Measurements from ENCODE around the gene ARL15.

The ARL15 gene

GRCh38 chr5:54146390-54146789, 164.0 kb downstream of the ARL15 start:
- no peak for DNase-seq

GRCh38 chr5:54140247-54140840, 170.0 kb downstream of the ARL15 start:
- no peak for DNase-seq

- DNase-seq: no peak
Observed at GRCh38 chr5:54136516-54137440, 173.6 kb downstream of the ARL15 start.

- DNase-seq: no peak
Observed at GRCh38 chr5:54135042-54135441, 175.3 kb downstream of the ARL15 start.

GRCh38 chr5:54133917-54134316, 176.5 kb downstream of the ARL15 start:
- no peak for DNase-seq

- no peak for DNase-seq
Observed at GRCh38 chr5:54120473-54120872, 189.9 kb downstream of the ARL15 start.

GRCh38 chr5:54117957-54118356, 192.4 kb downstream of the ARL15 start:
- no peak for DNase-seq

- no peak for DNase-seq
Observed at GRCh38 chr5:54115735-54116403, 194.5 kb downstream of the ARL15 start.

GRCh38 chr5:54113060-54113459, 197.3 kb downstream of the ARL15 start:
- DNase-seq: no peak

GRCh38 chr5:54109626-54110330, 200.6 kb downstream of the ARL15 start:
- no peak for DNase-seq

- DNase-seq: no peak
Observed at GRCh38 chr5:54108136-54108535, 202.2 kb downstream of the ARL15 start.

- peak; percentile 89 for DNase-seq
Observed at GRCh38 chr5:54103871-54104270, 206.5 kb downstream of the ARL15 start.

- no peak for DNase-seq
Observed at GRCh38 chr5:54098267-54098666, 212.1 kb downstream of the ARL15 start.

- no peak for DNase-seq
Observed at GRCh38 chr5:54095969-54096368, 214.4 kb downstream of the ARL15 start.

- DNase-seq: no peak
Observed at GRCh38 chr5:54094706-54095105, 215.7 kb downstream of the ARL15 start.

GRCh38 chr5:54093861-54094260, 216.5 kb downstream of the ARL15 start:
- no peak for DNase-seq

- no peak for DNase-seq
Observed at GRCh38 chr5:54093081-54093492, 217.3 kb downstream of the ARL15 start.

- DNase-seq: no peak
Observed at GRCh38 chr5:54091307-54092130, 218.9 kb downstream of the ARL15 start.

- no peak for DNase-seq
Observed at GRCh38 chr5:54090495-54091120, 219.8 kb downstream of the ARL15 start.

- DNase-seq: no peak
Observed at GRCh38 chr5:54088081-54088480, 222.3 kb downstream of the ARL15 start.

GRCh38 chr5:54087436-54087835, 222.9 kb downstream of the ARL15 start:
- no peak for DNase-seq

- DNase-seq: no peak
Observed at GRCh38 chr5:54086191-54086590, 224.2 kb downstream of the ARL15 start.
